ACHN (cell line): ENCODE results near the gene OR2W3.
A peak's percentile ranks its signal among the peaks of the same experiment; 100 is the strongest.
"Not testable (repeated sequence)": the region's sequence is repeated elsewhere in the genome, so short reads cannot be mapped to it uniquely, and the experiment has no call there.

Experiments
- DNase-seq: peaks from one replicate; pipeline ENCODE4 v3.0.0-alpha.2; 2015
- in situ Hi-C: cut with HindIII; loops from 2 replicates; pipeline ENCODE4 v1.10.0; 2017; ENCODE audit warnings: low sequenced_read_pairs, low pct_ligation_motif_present, low pct_unique_long_range_greater_than_20kb

OR2W3 gene

GRCh38 chr1:247908766-247909165, 13.4 kb downstream of the OR2W3 start:
- DNase-seq, result no peak
- in situ Hi-C loops, result no loop called here

DNA sequence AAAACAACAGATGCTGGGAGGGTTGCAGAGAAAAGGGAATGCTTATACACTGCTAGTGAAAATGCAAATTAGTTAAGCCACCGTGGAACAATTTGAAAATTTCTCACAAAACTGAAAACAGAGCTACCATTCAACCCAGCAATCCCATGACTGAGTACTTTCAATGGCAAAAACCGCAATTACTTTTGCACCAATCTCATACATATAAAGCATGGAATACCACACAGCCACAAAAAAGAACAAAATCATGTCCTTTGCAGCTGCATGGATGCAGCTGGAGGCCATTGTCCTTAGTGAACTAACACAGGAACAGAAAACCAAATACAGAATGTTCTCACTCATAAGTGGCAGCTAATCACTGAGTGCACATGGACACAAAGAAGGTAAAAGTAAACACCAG, 18.4 kb downstream of the OR2W3 start:
- in situ Hi-C loops, result no loop called here
- no peak for DNase-seq

- DNase-seq, result no peak
- in situ Hi-C loops, result no loop called here
Observed at GRCh38 chr1:247914941-247915662, 19.7 kb downstream of the OR2W3 start.

DNA sequence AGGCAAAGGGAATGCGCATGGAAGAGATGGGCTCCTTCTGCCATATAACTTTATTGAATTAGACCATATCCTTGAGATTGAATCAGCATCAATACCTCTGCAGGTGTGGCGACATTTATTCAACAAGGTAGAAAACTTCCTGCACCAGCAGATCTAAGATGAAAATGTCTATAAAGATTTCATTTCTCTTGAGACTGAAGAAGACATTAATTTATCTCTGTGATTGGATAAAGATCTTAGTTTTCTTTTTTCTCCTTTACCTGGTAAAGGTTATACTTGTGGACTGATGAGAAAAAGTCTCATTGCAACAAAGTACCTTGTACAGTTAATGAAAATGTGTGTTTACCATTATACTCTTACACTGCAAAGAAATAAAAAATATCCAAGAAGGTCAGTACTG, 24.6 kb downstream of the OR2W3 start, which contains the start of gene OR2T8:
Gene OR2T8, plus strand, starts transcription at position 301 of the 400 bp plus-strand sequence. CDS start 766 bp downstream, outside the sequence.
- in situ Hi-C loops, result no loop called here
- DNase-seq, result no peak

DNA sequence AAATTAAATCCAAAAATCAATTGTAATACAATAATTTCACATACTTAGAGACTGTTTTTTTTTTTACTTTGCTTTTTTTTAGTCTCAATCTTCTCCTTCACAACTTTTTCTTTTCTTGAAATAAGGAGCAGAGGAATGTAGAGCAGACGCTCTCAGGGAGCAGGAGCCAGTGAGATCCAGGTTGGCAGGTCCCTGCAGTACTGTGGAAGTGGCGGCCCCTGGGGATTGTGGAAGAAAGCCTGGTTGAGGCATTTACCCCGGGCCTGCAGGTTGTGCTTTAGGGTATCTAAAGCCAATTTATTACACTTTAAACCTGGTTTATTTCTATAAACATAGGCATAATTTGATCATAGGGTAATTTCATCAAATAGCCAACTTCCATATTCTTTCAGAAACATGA, 28.6 kb downstream of the OR2W3 start:
- no peak for DNase-seq
- in situ Hi-C loops, result no loop called here

DNA sequence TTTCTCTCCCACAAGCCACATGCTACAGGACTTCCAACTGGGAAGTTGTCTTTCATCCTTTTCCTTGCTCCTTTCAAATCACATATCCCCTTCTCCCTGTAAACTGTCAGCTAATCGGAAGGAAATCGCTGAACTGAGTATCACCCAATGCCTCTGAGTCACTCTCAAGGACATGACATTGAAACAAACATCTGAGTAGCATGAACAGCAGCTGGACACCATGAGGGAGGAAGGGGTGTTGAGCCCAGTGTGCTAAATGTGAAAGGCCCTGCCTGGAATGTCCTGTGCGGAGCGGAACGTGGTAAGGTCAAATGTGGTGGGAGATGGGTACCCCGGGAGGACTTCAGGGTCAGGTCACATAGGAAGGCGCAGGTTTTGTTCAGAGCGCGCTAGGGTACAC, 29.5 kb downstream of the OR2W3 start, which contains the start of gene OR2AJ1:
Gene OR2AJ1, plus strand, starts transcription at position 22 of the 400 bp plus-strand sequence. CDS start 8,880 bp downstream, outside the sequence.
- in situ Hi-C loops, result no loop called here

GRCh38 chr1:247933989-247934388, 38.6 kb downstream of the OR2W3 start:
- DNase-seq, result no peak
- in situ Hi-C loops, result no loop called here

More for the DNA sequence above, 29.5 kb downstream of the OR2W3 start, which contains the start of gene OR2AJ1:
- DNase-seq, result no peak

- in situ Hi-C loops, result no loop called here
- DNase-seq, result no peak
Observed at GRCh38 chr1:247935781-247936180, 40.4 kb downstream of the OR2W3 start.

DNA sequence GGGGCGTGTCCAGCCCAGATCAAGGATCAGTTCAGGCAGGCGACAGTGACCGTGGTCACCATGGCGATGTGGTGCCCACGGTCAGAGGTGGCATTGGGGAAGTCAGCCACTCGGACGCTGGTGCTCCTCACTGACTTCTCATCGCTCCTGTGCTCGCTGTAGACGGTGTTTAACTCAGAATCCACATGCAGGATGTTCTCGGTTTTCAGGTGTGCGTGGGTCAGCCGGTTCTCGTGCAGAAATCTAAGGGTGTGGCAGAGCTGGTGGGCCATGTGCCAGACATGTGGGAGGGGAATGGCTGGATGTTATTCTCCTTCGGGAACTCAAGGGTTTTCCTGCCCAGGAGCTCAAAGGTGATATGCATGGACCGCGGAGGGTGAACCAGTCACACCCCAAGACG, 41.0 kb downstream of the OR2W3 start:
- in situ Hi-C loops, result no loop called here
- no peak for DNase-seq

GRCh38 chr1:247936965-247937734, 41.8 kb downstream of the OR2W3 start:
- DNase-seq, result peak; percentile 11
- in situ Hi-C loops, result not testable (repeated sequence)

- no peak for DNase-seq
- in situ Hi-C loops, result no loop called here
Observed at GRCh38 chr1:247942624-247943023, 47.2 kb downstream of the OR2W3 start.
